ENCODE data around the gene CCDC141.

CCDC141 gene

DNA sequence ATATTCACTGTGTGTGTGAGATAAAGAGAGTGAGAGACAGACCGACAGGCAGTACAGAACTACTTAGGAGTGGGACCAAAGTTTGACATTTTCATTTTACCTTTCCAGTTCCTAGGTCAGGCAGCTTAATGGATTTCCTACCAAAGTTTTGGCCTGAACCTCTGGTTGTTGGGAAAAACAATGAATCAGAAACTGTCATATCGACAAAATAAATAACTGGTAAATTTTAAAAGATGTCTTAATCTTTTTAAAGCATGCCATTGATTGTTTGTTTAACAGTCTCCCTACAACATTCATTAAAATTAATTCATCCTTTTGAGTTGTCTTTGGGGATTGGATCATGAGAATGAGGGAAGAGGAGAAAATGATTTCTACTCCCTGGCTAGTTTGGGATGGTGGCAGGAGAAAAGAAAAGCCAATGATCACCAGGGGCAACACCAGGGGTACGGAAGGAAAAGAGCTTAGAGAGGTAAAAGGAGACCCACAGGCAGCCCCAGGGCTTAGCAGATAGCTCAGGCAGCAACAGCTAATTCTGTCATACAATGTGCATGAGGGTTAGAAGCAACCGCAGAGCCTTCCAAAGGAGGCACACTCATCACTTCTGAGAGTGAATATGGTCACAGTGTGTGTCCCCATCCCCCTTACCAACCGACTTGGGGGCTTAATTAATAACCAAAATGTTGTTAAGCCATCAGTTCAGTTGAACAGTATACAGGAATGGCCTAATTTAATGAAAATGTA is 98.5 kb downstream of the CCDC141 start:
- no peak overlapping the region for H3K4me3 ChIP-seq (ENCODE audit: low read depth, low read length)
- DNase-seq (ENCODE audit: low read depth): no peak
- TF ChIP-seq, protein P1, sequence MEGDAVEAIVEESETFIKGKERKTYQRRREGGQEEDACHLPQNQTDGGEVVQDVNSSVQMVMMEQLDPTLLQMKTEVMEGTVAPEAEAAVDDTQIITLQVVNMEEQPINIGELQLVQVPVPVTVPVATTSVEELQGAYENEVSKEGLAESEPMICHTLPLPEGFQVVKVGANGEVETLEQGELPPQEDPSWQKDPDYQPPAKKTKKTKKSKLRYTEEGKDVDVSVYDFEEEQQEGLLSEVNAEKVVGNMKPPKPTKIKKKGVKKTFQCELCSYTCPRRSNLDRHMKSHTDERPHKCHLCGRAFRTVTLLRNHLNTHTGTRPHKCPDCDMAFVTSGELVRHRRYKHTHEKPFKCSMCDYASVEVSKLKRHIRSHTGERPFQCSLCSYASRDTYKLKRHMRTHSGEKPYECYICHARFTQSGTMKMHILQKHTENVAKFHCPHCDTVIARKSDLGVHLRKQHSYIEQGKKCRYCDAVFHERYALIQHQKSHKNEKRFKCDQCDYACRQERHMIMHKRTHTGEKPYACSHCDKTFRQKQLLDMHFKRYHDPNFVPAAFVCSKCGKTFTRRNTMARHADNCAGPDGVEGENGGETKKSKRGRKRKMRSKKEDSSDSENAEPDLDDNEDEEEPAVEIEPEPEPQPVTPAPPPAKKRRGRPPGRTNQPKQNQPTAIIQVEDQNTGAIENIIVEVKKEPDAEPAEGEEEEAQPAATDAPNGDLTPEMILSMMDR (IDR thresholded peaks at IDR 0.05; ENCODE audit: control insufficient read depth, extremely low read depth, insufficient read depth): no peak

DNA sequence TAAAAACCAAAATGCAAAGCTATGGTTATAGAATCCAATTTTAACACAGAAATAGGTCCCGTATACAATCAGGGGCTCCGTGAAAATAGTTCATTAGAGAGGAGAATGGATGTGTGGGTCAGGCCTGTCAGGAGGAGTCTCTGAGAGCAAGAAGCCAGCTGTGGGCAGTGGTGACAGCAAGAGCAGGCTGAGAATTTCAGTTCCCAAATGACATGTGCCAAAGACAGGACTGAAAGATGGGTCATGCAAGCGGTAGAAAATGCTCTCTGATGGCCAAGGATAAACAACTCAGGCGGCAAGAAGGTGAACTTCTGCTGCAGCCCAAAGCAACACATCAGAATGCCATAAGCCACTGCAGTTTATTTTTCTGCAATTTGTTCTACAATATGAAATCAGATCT is 100.4 kb downstream of the CCDC141 start:
- no peak overlapping the region for H3K4me3 ChIP-seq (ENCODE audit: low read depth, low read length)
- no peak for DNase-seq (ENCODE audit: low read depth)
- TF ChIP-seq, protein P1 (IDR thresholded peaks at IDR 0.05; ENCODE audit: control insufficient read depth, extremely low read depth, insufficient read depth): no peak

DNA sequence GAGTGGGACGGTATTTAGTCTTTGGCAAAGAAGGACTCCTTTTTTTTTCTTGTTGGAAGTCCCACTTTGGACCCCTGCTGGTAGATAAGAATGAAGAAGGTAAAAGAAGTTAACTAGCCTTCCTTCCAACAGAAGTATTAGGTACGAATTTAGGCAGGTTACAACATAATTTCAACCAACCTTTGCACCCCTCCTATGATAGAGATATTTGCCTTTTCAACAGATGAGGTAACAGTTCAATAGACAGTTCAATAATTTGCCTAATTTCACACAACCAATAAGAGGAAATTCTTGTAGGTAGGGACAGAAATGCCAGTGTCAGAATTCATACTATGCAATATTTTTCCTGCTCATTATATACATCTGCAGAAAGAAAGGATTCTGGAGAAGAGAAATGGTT is 100.8 kb downstream of the CCDC141 start:
- DNase-seq (ENCODE audit: low read depth): no peak
- TF ChIP-seq, protein P1 (IDR thresholded peaks at IDR 0.05; ENCODE audit: control insufficient read depth, extremely low read depth, insufficient read depth): no peak
- no peak overlapping the region for H3K4me3 ChIP-seq (ENCODE audit: low read depth, low read length)

DNA sequence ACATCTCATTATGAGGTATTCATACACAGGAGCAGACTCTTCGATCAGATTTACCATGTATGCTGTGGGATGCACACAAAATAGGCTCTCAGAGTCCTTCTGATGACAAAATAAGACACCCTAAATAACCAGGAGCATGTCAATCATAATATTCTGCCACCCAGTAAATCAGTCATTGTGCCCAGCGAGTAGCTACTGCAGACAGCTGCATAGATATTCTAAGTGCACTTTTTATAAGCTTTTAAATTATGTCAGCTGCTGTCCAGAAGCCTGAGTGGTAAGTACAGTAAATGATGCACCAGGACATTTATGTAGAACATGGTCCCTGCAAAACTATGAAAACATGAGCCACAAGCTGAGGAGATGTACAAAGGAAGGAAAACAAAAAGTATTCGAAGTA is 102.9 kb downstream of the CCDC141 start:
- no peak overlapping the region for H3K4me3 ChIP-seq (ENCODE audit: low read depth, low read length)
- DNase-seq (ENCODE audit: low read depth): no peak
- TF ChIP-seq, protein P1 (IDR thresholded peaks at IDR 0.05; ENCODE audit: control insufficient read depth, extremely low read depth, insufficient read depth): no peak

DNA sequence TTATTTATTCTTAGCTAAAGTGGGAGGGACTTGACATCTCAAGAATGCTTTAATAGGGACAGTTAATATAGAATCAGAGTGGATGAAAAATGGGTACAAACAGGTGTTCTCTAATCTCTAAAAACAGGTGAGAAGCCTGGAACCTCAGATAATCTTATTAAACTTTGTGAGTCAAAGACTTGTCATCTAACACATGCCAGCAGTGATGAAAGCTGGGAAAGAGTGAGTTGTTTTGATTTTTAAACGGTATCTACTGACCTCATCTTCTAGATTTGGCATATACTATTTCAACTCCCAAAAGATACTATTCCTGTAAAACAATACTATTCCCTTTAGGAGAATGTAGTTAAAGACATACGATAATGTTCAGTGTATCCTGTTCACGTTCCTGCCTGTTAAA is 103.4 kb downstream of the CCDC141 start:
- no peak overlapping the region for H3K4me3 ChIP-seq (ENCODE audit: low read depth, low read length)
- no peak for DNase-seq (ENCODE audit: low read depth)
- TF ChIP-seq, protein P1 (IDR thresholded peaks at IDR 0.05; ENCODE audit: control insufficient read depth, extremely low read depth, insufficient read depth): no peak

DNA sequence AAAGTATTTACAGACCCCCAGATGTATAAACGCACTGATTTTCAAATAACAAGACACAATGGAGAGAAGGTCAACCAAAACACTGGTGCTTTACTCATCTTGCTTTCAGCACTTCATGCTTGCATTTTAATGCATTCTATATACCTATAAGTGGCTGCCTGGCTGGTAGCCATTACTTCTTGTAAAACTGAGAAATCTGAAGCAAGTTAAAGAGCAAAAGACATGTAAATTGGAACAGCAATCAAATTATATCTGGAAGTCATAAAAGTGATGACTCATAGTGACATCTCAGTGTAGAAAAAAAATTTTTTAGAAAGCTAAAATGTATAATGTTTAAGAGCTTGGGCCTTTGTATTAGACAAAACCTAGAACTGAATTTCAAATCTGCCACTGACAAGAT is 106.2 kb downstream of the CCDC141 start:
- TF ChIP-seq, protein P1 (IDR thresholded peaks at IDR 0.05; ENCODE audit: control insufficient read depth, extremely low read depth, insufficient read depth): no peak
- H3K4me3 ChIP-seq (ENCODE audit: low read depth, low read length): no peak overlapping the region
- DNase-seq (ENCODE audit: low read depth): no peak

DNA sequence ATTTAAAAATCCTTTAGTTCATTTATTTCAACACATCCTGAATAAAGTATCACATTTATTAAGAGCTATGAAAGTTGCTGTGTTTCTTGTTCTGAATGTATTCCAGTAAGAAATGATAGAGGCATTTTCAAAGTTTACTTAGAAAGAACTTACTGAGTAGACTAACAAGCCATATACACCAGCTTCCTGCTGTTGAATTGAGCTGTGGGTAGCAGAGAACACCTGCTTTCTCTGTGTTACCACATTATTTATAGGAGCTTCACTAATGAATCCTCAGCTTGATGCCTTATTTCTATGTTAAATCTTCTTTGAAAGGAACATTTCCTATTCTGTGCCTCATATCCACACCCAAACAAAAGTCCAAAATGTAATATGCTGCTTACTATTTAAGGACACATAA is 115.4 kb downstream of the CCDC141 start:
- no peak for DNase-seq (ENCODE audit: low read depth)
- TF ChIP-seq, protein P1 (IDR thresholded peaks at IDR 0.05; ENCODE audit: control insufficient read depth, extremely low read depth, insufficient read depth): no peak

More for the DNA sequence above, 115.4 kb downstream of the CCDC141 start:
- no peak overlapping the region for H3K4me3 ChIP-seq (ENCODE audit: low read depth, low read length)
